PC-9 (cell line): ENCODE measurements around the gene TBC1D16. TPM values are rescaled to one million over a fixed set of nuclear protein-coding genes. Genes with fewer than 3 reads are reported as not detected.

ENCODE experiments used
- BruUV-seq: library from RNA; stranded (reverse); fragments of 400-500 nt; replicated peaks from 2 replicates; lab custom pipeline; 2021; lab: Mats Ljungman, UMichigan
- CTCF ChIA-PET: fragments of 300-600 bp; sonication (Branson Sonifier 250); formaldehyde crosslinking; loops from one replicate; lab custom pipeline; 2022; ENCODE audit warnings: antibody characterized with exemption; lab: Charles Lee
- POLR2A ChIA-PET: fragments of 300-600 bp; sonication (Branson Sonifier 250); formaldehyde crosslinking; loops from one replicate; lab custom pipeline; 2022; ENCODE audit warnings: antibody characterized with exemption; ENCODE audit not compliant: unreplicated experiment; lab: Charles Lee
- DNase-seq, 2 experiments: peaks; one replicate each; pipeline versions ENCODE4 v3.0.0 to v3.0.0-alpha.2; 2015 to 2022; ENCODE audit warnings: mixed read lengths in 1 of 2
- H2AFZ ChIP-seq: fragments of 200-600 bp; sonication (generic); 2 replicates; pipeline ENCODE4 v1.8.1; 2017; ENCODE audit warnings: antibody characterized with exemption
- H3F3A ChIP-seq: fragments of 200-600 bp; sonication (generic); 2 replicates; pipeline ENCODE4 v1.8.1; 2017; ENCODE audit warnings: antibody characterized with exemption, mild to moderate bottlenecking, low read depth; ENCODE audit not compliant: insufficient read depth
- H3K27ac ChIP-seq: fragments of 200-600 bp; sonication (generic); 2 replicates; pipeline ENCODE4 v1.6.1; 2016; ENCODE audit warnings: mixed run types
- H3K27me3 ChIP-seq: fragments of 200-600 bp; sonication (generic); 2 replicates; pipeline ENCODE4 v1.6.1; 2016; ENCODE audit warnings: low read depth, mixed run types; ENCODE audit not compliant: insufficient read depth
- H3K36me3 ChIP-seq: fragments of 200-600 bp; sonication (generic); 2 replicates; pipeline ENCODE4 v1.6.1; 2016; ENCODE audit warnings: low read depth, mixed run types
- H3K4me1 ChIP-seq: fragments of 200-600 bp; sonication (generic); replicated peaks from 2 replicates; pipeline ENCODE4 v1.6.1; 2016; ENCODE audit warnings: mixed run types; ENCODE audit not compliant: insufficient read depth
- H3K4me2 ChIP-seq: fragments of 200-600 bp; sonication (generic); 2 replicates; pipeline ENCODE4 v1.6.1; 2017; ENCODE audit warnings: mixed run types
- H3K4me3 ChIP-seq: fragments of 200-600 bp; sonication (generic); 2 replicates; pipeline ENCODE4 v1.6.1; 2016; ENCODE audit warnings: mixed run types
- H3K79me2 ChIP-seq: fragments of 200-600 bp; sonication (generic); 2 replicates; pipeline ENCODE4 v1.6.1; 2017; ENCODE audit warnings: low read depth, mixed run types
- H3K9me2 ChIP-seq: fragments of 200-600 bp; sonication (generic); 2 replicates; pipeline ENCODE4 v1.8.1; 2017; ENCODE audit warnings: mild to moderate bottlenecking; ENCODE audit not compliant: insufficient read depth
- H3K9me3 ChIP-seq: fragments of 200-600 bp; sonication (generic); 2 replicates; pipeline ENCODE4 v1.8.1; 2016; ENCODE audit warnings: low read depth; ENCODE audit not compliant: insufficient read depth
- H4K20me1 ChIP-seq: fragments of 200-600 bp; sonication (generic); 2 replicates; pipeline ENCODE4 v1.8.1; 2017; ENCODE audit not compliant: insufficient read depth
- EZH2 ChIP-seq: fragments of 200-600 bp; sonication (generic); IDR thresholded peaks from 2 replicates; pipeline ENCODE4 v1.8.0; 2017; ENCODE audit warnings: antibody characterized with exemption, low read depth
- intact Hi-C: fragments of 100-400 bp; cut with micrococcal nuclease; formaldehyde crosslinking; loops from one replicate; pipeline ENCODE4 v1.10.0; 2022; ENCODE audit not compliant: unreplicated experiment
- total RNA-seq: library from RNA; stranded (reverse); gene quantifications from 2 replicates; pipeline ENCODE4 v1.2.3, GENCODE V29; 2021
- TF ChIP-seq, protein P1 (sequence below): fragments of 200-600 bp; sonication (generic); conservative IDR thresholded peaks from 2 replicates; pipeline ENCODE4 v1.6.1; 2017; ENCODE audit warnings: mixed run types, antibody characterized with exemption, mild to moderate bottlenecking, moderate library complexity

Gene TBC1D16
- total RNA-seq, 1 experiment from 2014 or later = 41.7 TPM

GRCh38 chr17:79883202-79883601, 152.5 kb downstream of the TBC1D16 start:
- intact Hi-C loops = no loop called here
- no peak overlapping the region for H3K4me3 ChIP-seq
- H3F3A ChIP-seq = no peaks in the 10 kb centered on the region
- H3K4me1 ChIP-seq = no peaks in the 10 kb centered on the region
- H3K36me3 ChIP-seq = no peaks in the 10 kb centered on the region
- ChIA-PET POLR2A (no interaction called here), CTCF (no interaction called here)
- DNase-seq = no peak
- H2AFZ ChIP-seq = no peak overlapping the region
- H3K27ac ChIP-seq = no peak overlapping the region
- no peaks in the 10 kb centered on the region for H4K20me1 ChIP-seq
- no peak for TF ChIP-seq EZH2
- TF ChIP-seq, protein P1, sequence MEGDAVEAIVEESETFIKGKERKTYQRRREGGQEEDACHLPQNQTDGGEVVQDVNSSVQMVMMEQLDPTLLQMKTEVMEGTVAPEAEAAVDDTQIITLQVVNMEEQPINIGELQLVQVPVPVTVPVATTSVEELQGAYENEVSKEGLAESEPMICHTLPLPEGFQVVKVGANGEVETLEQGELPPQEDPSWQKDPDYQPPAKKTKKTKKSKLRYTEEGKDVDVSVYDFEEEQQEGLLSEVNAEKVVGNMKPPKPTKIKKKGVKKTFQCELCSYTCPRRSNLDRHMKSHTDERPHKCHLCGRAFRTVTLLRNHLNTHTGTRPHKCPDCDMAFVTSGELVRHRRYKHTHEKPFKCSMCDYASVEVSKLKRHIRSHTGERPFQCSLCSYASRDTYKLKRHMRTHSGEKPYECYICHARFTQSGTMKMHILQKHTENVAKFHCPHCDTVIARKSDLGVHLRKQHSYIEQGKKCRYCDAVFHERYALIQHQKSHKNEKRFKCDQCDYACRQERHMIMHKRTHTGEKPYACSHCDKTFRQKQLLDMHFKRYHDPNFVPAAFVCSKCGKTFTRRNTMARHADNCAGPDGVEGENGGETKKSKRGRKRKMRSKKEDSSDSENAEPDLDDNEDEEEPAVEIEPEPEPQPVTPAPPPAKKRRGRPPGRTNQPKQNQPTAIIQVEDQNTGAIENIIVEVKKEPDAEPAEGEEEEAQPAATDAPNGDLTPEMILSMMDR = no peak
- no peaks in the 10 kb centered on the region for H3K27me3 ChIP-seq
- BruUV-seq = no TSS peak
- no peaks in the 10 kb centered on the region for H3K9me2 ChIP-seq
- H3K9me3 ChIP-seq = no peaks in the 10 kb centered on the region
- H3K79me2 ChIP-seq = no peaks in the 10 kb centered on the region
- H3K4me2 ChIP-seq = no peak overlapping the region

Other genes with a start within 250 kb of the TBC1D16 start
- 14.2 and 15.5 TPM in 2 replicates for gene CBX8, start 238.8 kb downstream of the TBC1D16 start, total RNA-seq
- gene CBX4, start 196.4 kb downstream of the TBC1D16 start, total RNA-seq = 32.0 and 33.1 TPM in 2 replicates
- 11.0 and 14.2 TPM in 2 replicates for gene CCDC40, start 770 bp upstream of the TBC1D16 start, total RNA-seq
- 86.9 and 126 TPM in 2 replicates for gene GAA, start 65.7 kb upstream of the TBC1D16 start, total RNA-seq
- 114 and 125 TPM in 2 replicates for gene EIF4A3, start 111.3 kb upstream of the TBC1D16 start, total RNA-seq
- gene CARD14, start 134.2 kb upstream of the TBC1D16 start, total RNA-seq = 15.7 and 16.5 TPM in 2 replicates
- 28.4 and 45.4 TPM in 2 replicates for gene SGSH, start 184.5 kb upstream of the TBC1D16 start, total RNA-seq
- gene SLC26A11, start 184.6 kb upstream of the TBC1D16 start, total RNA-seq = 12.4 and 14.1 TPM in 2 replicates
- 179 and 207 TPM in 2 replicates for gene RNF213, start 225.0 kb upstream of the TBC1D16 start, total RNA-seq